ENCODE measurements around the gene HMGCR. TPM values are rescaled to one million over a fixed set of nuclear protein-coding genes. Genes with fewer than 3 reads are reported as not detected.

The HMGCR gene
- total and polyA plus RNA-seq, 2 donors (not counting 1 experiment from before 2014, with no cell fraction given) = 8.1 to 55.7 TPM

DNA sequence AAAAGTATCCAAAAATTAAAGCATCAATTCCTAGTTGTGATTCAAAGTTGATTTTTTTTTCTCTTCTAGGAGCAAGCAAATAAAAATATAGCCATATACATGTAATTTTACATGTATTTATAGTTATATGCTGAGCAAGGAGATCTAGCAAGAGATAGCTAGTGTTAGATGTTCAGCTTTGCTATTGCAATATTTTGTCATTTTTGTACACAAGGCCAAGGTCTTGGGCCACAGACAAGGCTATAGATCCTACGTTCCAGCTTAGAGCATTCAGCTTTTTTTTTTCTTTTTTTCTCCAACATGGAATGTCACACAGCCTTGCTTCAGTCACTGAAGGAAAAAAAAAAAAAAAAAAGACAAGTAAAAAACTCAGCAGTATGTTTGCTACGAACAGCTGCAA lies 36.8 kb downstream of the HMGCR start:
- Histone ChIP-seq H3K79me2 (ENCODE audit: control insufficient read depth, insufficient read depth, low read length) (no peaks in the 10 kb centered on the region), H3K9me3 (ENCODE audit: control extremely low read depth in 1 of 3, control insufficient read depth in 2 of 3, insufficient read depth in 1 of 3, low read length in 2 of 3) (no peaks in the 10 kb centered on the region), H3K9ac (ENCODE audit: low read length) (no peak overlapping the region), H4K20me1 (ENCODE audit: control insufficient read depth, insufficient read depth, low read length, poor library complexity, severe bottlenecking) (no peaks in the 10 kb centered on the region), H3K4me3 (ENCODE audit: control extremely low read depth in 1 of 5, extremely low read depth in 1 of 5, insufficient read depth in 1 of 5, low read depth in 2 of 5, low read length in 4 of 5) (no peak overlapping the region), H2AFZ (ENCODE audit: insufficient read depth, low read depth, low read length, poor library complexity, severe bottlenecking) (no peak overlapping the region), H3K36me3 (replicated peaks in 1 of 2; ENCODE audit: control extremely low read depth in 1 of 2, control insufficient read depth in 1 of 2, extremely low read depth in 1 of 2, insufficient read depth in 2 of 2, low read length in 1 of 2) (peaks cover 7 to 32% of the 10 kb centered on the region in 2 experiments), H3K4me2 (replicated peaks; ENCODE audit: low read depth, low read length, poor library complexity, severe bottlenecking) (no peak overlapping the region), H3K27ac (ENCODE audit: low read length in 2 of 2) (no peak overlapping the region), H3K27me3 (replicated peaks in 1 of 4; ENCODE audit: control extremely low read depth in 1 of 4, control insufficient read depth in 3 of 4, insufficient read depth in 4 of 4, low read length in 3 of 4) (no peaks in the 10 kb centered on the region), H3K4me1 (ENCODE audit: control insufficient read depth in 2 of 2, insufficient read depth in 2 of 2, low read length in 2 of 2) (no peaks in the 10 kb centered on the region)
- Mint-ChIP-seq H3K27me3 (no peaks in the 10 kb centered on the region), H3K4me3 (no peak overlapping the region), H3K4me1 (no peaks in the 10 kb centered on the region), H3K27ac (no peak overlapping the region), H3K9me3 (ENCODE audit: insufficient read depth) (no peaks in the 10 kb centered on the region)
- ChIA-PET POLR2A (no interaction called here), CTCF (interaction anchor here (0.7 kb wide), 1 partner anchor 17 kb away, joined by 3 read pairs; no protein-coding TSS in a partner anchor)
- no peak for DNase-seq
- TF ChIP-seq, protein P1, sequence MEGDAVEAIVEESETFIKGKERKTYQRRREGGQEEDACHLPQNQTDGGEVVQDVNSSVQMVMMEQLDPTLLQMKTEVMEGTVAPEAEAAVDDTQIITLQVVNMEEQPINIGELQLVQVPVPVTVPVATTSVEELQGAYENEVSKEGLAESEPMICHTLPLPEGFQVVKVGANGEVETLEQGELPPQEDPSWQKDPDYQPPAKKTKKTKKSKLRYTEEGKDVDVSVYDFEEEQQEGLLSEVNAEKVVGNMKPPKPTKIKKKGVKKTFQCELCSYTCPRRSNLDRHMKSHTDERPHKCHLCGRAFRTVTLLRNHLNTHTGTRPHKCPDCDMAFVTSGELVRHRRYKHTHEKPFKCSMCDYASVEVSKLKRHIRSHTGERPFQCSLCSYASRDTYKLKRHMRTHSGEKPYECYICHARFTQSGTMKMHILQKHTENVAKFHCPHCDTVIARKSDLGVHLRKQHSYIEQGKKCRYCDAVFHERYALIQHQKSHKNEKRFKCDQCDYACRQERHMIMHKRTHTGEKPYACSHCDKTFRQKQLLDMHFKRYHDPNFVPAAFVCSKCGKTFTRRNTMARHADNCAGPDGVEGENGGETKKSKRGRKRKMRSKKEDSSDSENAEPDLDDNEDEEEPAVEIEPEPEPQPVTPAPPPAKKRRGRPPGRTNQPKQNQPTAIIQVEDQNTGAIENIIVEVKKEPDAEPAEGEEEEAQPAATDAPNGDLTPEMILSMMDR (IDR thresholded peaks at IDR 0.05) = no peak
- TF ChIP-seq EZH2 (IDR thresholded peaks at IDR 0.05; ENCODE audit: borderline replicate concordance, insufficient read depth, low read depth, low read length, poor library complexity, severe bottlenecking) = no peak
- WGBS (ENCODE audit: insufficient coverage) = no CpG with 5 or more reads among the region's 2 CpGs
- no peak for ATAC-seq (ENCODE audit: low read depth)
- intact Hi-C loops (cut with micrococcal nuclease) = loop anchor here (10.0 kb wide), 1 partner anchor 311 kb away; no protein-coding TSS in a partner anchor

- POLR2A ChIA-PET = no interaction called here
- no peaks in the 10 kb centered on the region for H3K9me3 ChIP-seq (ENCODE audit: control extremely low read depth in 1 of 3, control insufficient read depth in 2 of 3, insufficient read depth in 1 of 3, low read length in 2 of 3)
- Mint-ChIP-seq H3K4me3 (no peak overlapping the region), H3K9me3 (ENCODE audit: insufficient read depth) (no peaks in the 10 kb centered on the region), H3K4me1 (no peaks in the 10 kb centered on the region), H3K27ac (no peak overlapping the region), H3K27me3 (no peaks in the 10 kb centered on the region)
- no peak overlapping the region for H3K4me3 ChIP-seq (ENCODE audit: control extremely low read depth in 1 of 5, extremely low read depth in 1 of 5, insufficient read depth in 1 of 5, low read depth in 2 of 5, low read length in 4 of 5)
- intact Hi-C loops (cut with micrococcal nuclease) = loop anchor here (10.0 kb wide), 1 partner anchor 310 kb away; no protein-coding TSS in a partner anchor
- no peaks in the 10 kb centered on the region for H3K79me2 ChIP-seq (ENCODE audit: control insufficient read depth, insufficient read depth, low read length)
- ATAC-seq (ENCODE audit: low read depth) (no peak), DNase-seq (no peak)
- H2AFZ ChIP-seq (ENCODE audit: insufficient read depth, low read depth, low read length, poor library complexity, severe bottlenecking) = no peak overlapping the region
- no peak overlapping the region for H3K9ac ChIP-seq (ENCODE audit: low read length)
- CTCF ChIA-PET = no interaction called here
- 91% methylated on average over 8 of the region's 12 CpGs for WGBS (ENCODE audit: insufficient coverage)
- no peak overlapping the region for H3K4me2 ChIP-seq (replicated peaks; ENCODE audit: low read depth, low read length, poor library complexity, severe bottlenecking)
- H3K36me3 ChIP-seq (replicated peaks in 1 of 2; ENCODE audit: control extremely low read depth in 1 of 2, control insufficient read depth in 1 of 2, extremely low read depth in 1 of 2, insufficient read depth in 2 of 2, low read length in 1 of 2) = peaks cover 7 to 36% of the 10 kb centered on the region in 2 experiments
- TF ChIP-seq, protein P1 (IDR thresholded peaks at IDR 0.05) = no peak
- no peak for TF ChIP-seq EZH2 (IDR thresholded peaks at IDR 0.05; ENCODE audit: borderline replicate concordance, insufficient read depth, low read depth, low read length, poor library complexity, severe bottlenecking)
- no peak overlapping the region for H3K27ac ChIP-seq (ENCODE audit: low read length in 2 of 2)
- H3K27me3 ChIP-seq (replicated peaks in 1 of 4; ENCODE audit: control extremely low read depth in 1 of 4, control insufficient read depth in 3 of 4, insufficient read depth in 4 of 4, low read length in 3 of 4) = no peaks in the 10 kb centered on the region
- no peaks in the 10 kb centered on the region for H3K4me1 ChIP-seq (ENCODE audit: control insufficient read depth in 2 of 2, insufficient read depth in 2 of 2, low read length in 2 of 2)
- H4K20me1 ChIP-seq (ENCODE audit: control insufficient read depth, insufficient read depth, low read length, poor library complexity, severe bottlenecking) = no peaks in the 10 kb centered on the region
Observed at GRCh38 chr5:75374394-75374814, 37.4 kb downstream of the HMGCR start.

Measured in B cell (primary cell).